Smooth muscle cell of the umbilical artery (primary cell): Measurements from ENCODE around the gene GSTM3. TPM values are rescaled to one million over a fixed set of nuclear protein-coding genes. Genes with fewer than 3 reads are reported as not detected.

ENCODE experiments used
- total RNA-seq: library from RNA; depleted of rRNA; stranded (reverse); fragments of >200 nt; gene quantifications from 2 replicates; pipeline ENCODE4 v1.2.3, GENCODE V29; 2014

GSTM3 gene
- 24.3 and 138 TPM in 2 replicates for total RNA-seq

GRCh38 chr1:109740615-109741373, at the start of gene GSTM3:
Gene GSTM3 (minus strand): TSS chr1:109741038. CDS start chr1:109740287, 751 bp downstream.

GRCh38 chr1:109763646-109764415, 23.0 kb upstream of the GSTM3 start, which contains the start of gene EPS8L3:
Gene EPS8L3 (minus strand): TSS chr1:109763923. CDS start chr1:109761749, 2,174 bp downstream.

GRCh38 chr1:109711593-109712320, 29.1 kb downstream of the GSTM3 start, which contains the start of gene GSTM5:
Gene GSTM5 (plus strand): TSS chr1:109712251. CDS start chr1:109712313, 62 bp downstream.

GRCh38 chr1:109687641-109688499, 53.0 kb downstream of the GSTM3 start, which contains the start of gene GSTM1:
Gene GSTM1 (plus strand): TSS chr1:109687817. CDS start chr1:109687874, 57 bp downstream.

Other genes starting within 250 kb of the GSTM3 start
- 5.9 and 6.0 TPM in 2 replicates for gene CYB561D1, start 246.9 kb downstream of the GSTM3 start, total RNA-seq
- gene AMIGO1, start 231.3 kb downstream of the GSTM3 start, total RNA-seq, result 1.0 and 2.1 TPM in 2 replicates
- gene GPR61, start 201.2 kb downstream of the GSTM3 start, total RNA-seq, result 0.59 TPM in 1 of 2 replicates, not detected in the other
- gene GNAI3, start 192.4 kb downstream of the GSTM3 start, total RNA-seq, result 18.4 and 22.9 TPM in 2 replicates
- gene GNAT2, start 121.4 kb downstream of the GSTM3 start, total RNA-seq, result 0.09 TPM in 1 of 2 replicates, not detected in the other
- 83.7 and 116 TPM in 2 replicates for gene AMPD2, start 121.2 kb downstream of the GSTM3 start, total RNA-seq
- gene GSTM4, start 84.9 kb downstream of the GSTM3 start, total RNA-seq, result 5.8 and 13.7 TPM in 2 replicates
- 18.1 and 20.8 TPM in 2 replicates for gene GSTM2, start 73.0 kb downstream of the GSTM3 start, total RNA-seq
- gene GSTM1, start 53.2 kb downstream of the GSTM3 start, total RNA-seq, result 0.51 and 9.8 TPM in 2 replicates
- gene GSTM5, start 28.8 kb downstream of the GSTM3 start, total RNA-seq, result 1.8 and 2.3 TPM in 2 replicates
- gene EPS8L3, start 22.9 kb upstream of the GSTM3 start, total RNA-seq, result not detected in 2 replicates
- 85.8 and 90.6 TPM in 2 replicates for gene CSF1, start 169.8 kb upstream of the GSTM3 start, total RNA-seq
- gene AHCYL1, start 243.7 kb upstream of the GSTM3 start, total RNA-seq, result 79.0 and 85.8 TPM in 2 replicates